A673 (cell line): Measurements from ENCODE around the gene SRRM4. TPM values are rescaled to one million over a fixed set of nuclear protein-coding genes. Genes with fewer than 3 reads are reported as not detected.

ENCODE experiments used
- BruUV-seq: library from RNA; stranded (reverse); fragments of 400-500 nt; replicated peaks from 2 replicates; lab custom pipeline; 2021; lab: Mats Ljungman, UMichigan
- CTCF ChIA-PET: fragments of 300-600 bp; sonication (Branson Sonifier 250); formaldehyde crosslinking; loops from one replicate; lab custom pipeline; 2022; ENCODE audit warnings: antibody characterized with exemption; lab: Charles Lee
- POLR2A ChIA-PET: fragments of 300-600 bp; sonication (Branson Sonifier 250); formaldehyde crosslinking; loops from one replicate; lab custom pipeline; 2022; ENCODE audit warnings: antibody characterized with exemption; ENCODE audit not compliant: low non-redundant PET; lab: Charles Lee
- DNase-seq: peaks from one replicate; pipeline ENCODE4 v3.0.0-alpha.2; 2015; ENCODE audit warnings: low spot score
- H3K27ac ChIP-seq: fragments of 200-600 bp; sonication (generic); 2 replicates; pipeline ENCODE4 v1.5.1; 2016; ENCODE audit warnings: mixed run types, low read depth, mild to moderate bottlenecking, mixed read lengths, antibody characterized with exemption, low read length; ENCODE audit not compliant: poor library complexity, severe bottlenecking
- H3K27me3 ChIP-seq: fragments of 200-600 bp; sonication (generic); replicated peaks from 2 replicates; pipeline ENCODE4 v1.6.1; 2017; ENCODE audit warnings: mixed run types, low read depth, mild to moderate bottlenecking, mixed read lengths, antibody characterized with exemption, low read length; ENCODE audit not compliant: insufficient read depth, poor library complexity
- H3K36me3 ChIP-seq: fragments of 200-600 bp; sonication (generic); 2 replicates; pipeline ENCODE4 v1.6.1; 2016; ENCODE audit warnings: mixed run types, mild to moderate bottlenecking, mixed read lengths, antibody characterized with exemption, low read length; ENCODE audit not compliant: insufficient read depth, poor library complexity, severe bottlenecking
- H3K4me1 ChIP-seq: fragments of 200-600 bp; sonication (generic); 2 replicates; pipeline ENCODE4 v1.6.1; 2017; ENCODE audit warnings: mixed run types, mild to moderate bottlenecking, mixed read lengths, antibody characterized with exemption, low read length; ENCODE audit not compliant: insufficient read depth, poor library complexity, severe bottlenecking
- H3K4me3 ChIP-seq: fragments of 200-600 bp; sonication (generic); 2 replicates; pipeline ENCODE4 v1.5.1; 2016; ENCODE audit warnings: low read depth, mixed run types, mild to moderate bottlenecking, mixed read lengths, low read length; ENCODE audit not compliant: poor library complexity, severe bottlenecking
- H3K9me3 ChIP-seq: fragments of 200-600 bp; sonication (generic); 2 replicates; pipeline ENCODE4 v1.6.1; 2016; ENCODE audit warnings: mixed run types, low read depth, mild to moderate bottlenecking, mixed read lengths, antibody characterized with exemption, low read length; ENCODE audit not compliant: poor library complexity, severe bottlenecking
- CTCF ChIP-seq: fragments of 300-800, 200-600 bp; sonication (generic); conservative IDR thresholded peaks from 2 replicates; pipeline ENCODE4 v1.5.1; 2017; ENCODE audit warnings: low read depth, mild to moderate bottlenecking, antibody characterized with exemption, low read length, moderate library complexity, mixed read lengths
- EZH2 ChIP-seq: fragments of 200-600 bp; sonication (generic); IDR thresholded peaks from 2 replicates; pipeline ENCODE4 v1.6.1; 2017; ENCODE audit warnings: borderline replicate concordance, low read depth, mild to moderate bottlenecking, mixed read lengths, antibody characterized with exemption, low read length; ENCODE audit not compliant: poor library complexity, severe bottlenecking
- intact Hi-C: fragments of 100-400 bp; cut with micrococcal nuclease; formaldehyde crosslinking; loops from one replicate; pipeline ENCODE4 v1.10.0; 2022; ENCODE audit not compliant: unreplicated experiment
- total RNA-seq: library from RNA; stranded (reverse); gene quantifications from 2 replicates; pipeline ENCODE4 v1.2.3, GENCODE V29; 2021

SRRM4 gene
- total RNA-seq, 1 experiment from 2014 or later = not detected

GRCh38 chr12:119096429-119097202 lies 115.3 kb downstream of the SRRM4 start:
- no TSS peak for BruUV-seq
- Histone ChIP-seq H3K9me3 (no peaks in the 10 kb centered on the region), H3K36me3 (no peaks in the 10 kb centered on the region), H3K27me3 (peaks cover 27% of the 10 kb centered on the region), H3K27ac (no peak overlapping the region), H3K4me3 (no peak overlapping the region), H3K4me1 (no peaks in the 10 kb centered on the region)
- POLR2A ChIA-PET = no interaction called here
- CTCF ChIA-PET = no interaction called here
- TF ChIP-seq CTCF = no peak
- TF ChIP-seq EZH2 = no peak
- intact Hi-C loops = no loop called here
- no peak for DNase-seq

- H3K27ac ChIP-seq = no peak overlapping the region
- ChIA-PET CTCF (no interaction called here), POLR2A (no interaction called here)
- DNase-seq = no peak
- no peaks in the 10 kb centered on the region for H3K36me3 ChIP-seq
- H3K4me1 ChIP-seq = no peaks in the 10 kb centered on the region
- BruUV-seq = no TSS peak
- peaks cover 14% of the 10 kb centered on the region for H3K27me3 ChIP-seq
- TF ChIP-seq EZH2 (no peak), CTCF (no peak)
- H3K4me3 ChIP-seq = no peak overlapping the region
- intact Hi-C loops = no loop called here
- no peaks in the 10 kb centered on the region for H3K9me3 ChIP-seq
These were observed 119.6 kb downstream of the SRRM4 start for GRCh38 chr12:119100933-119101332.

GRCh38 chr12:119102274-119102673 lies 120.9 kb downstream of the SRRM4 start:
- Histone ChIP-seq H3K36me3 (no peaks in the 10 kb centered on the region), H3K9me3 (no peaks in the 10 kb centered on the region), H3K4me3 (no peak overlapping the region), H3K4me1 (no peaks in the 10 kb centered on the region), H3K27me3 (peaks cover 5% of the 10 kb centered on the region), H3K27ac (no peak overlapping the region)
- no TSS peak for BruUV-seq
- TF ChIP-seq EZH2 (no peak), CTCF (no peak)
- CTCF ChIA-PET = no interaction called here
- POLR2A ChIA-PET = no interaction called here
- DNase-seq = no peak
- intact Hi-C loops = no loop called here
